NT2/D1 (cell line): ENCODE measurements around the gene EML6.

Experiments
- DNase-seq: peaks from one replicate; pipeline ENCODE4 v3.0.0-alpha.2; 2011; ENCODE audit warnings: low read depth, low spot score
- H3K27me3 ChIP-seq: 2 replicates; pipeline ENCODE4 v1.6.0; 2011; ENCODE audit warnings: mild to moderate bottlenecking; ENCODE audit not compliant: insufficient read length, insufficient read depth
- H3K36me3 ChIP-seq: 2 replicates; pipeline ENCODE4 v1.6.1; 2011; ENCODE audit warnings: mild to moderate bottlenecking, low read length, mixed read lengths; ENCODE audit not compliant: insufficient read depth, insufficient read length
- H3K4me1 ChIP-seq: 2 replicates; pipeline ENCODE4 v1.5.1; 2011; ENCODE audit not compliant: insufficient read depth, insufficient read length
- H3K4me3 ChIP-seq: 2 replicates; pipeline ENCODE4 v1.5.1; 2011; ENCODE audit warnings: low read depth; ENCODE audit not compliant: insufficient read length
- H3K9ac ChIP-seq: 2 replicates; pipeline ENCODE4 v1.6.0; 2011; ENCODE audit warnings: low read depth; ENCODE audit not compliant: insufficient read length
- H3K9me3 ChIP-seq: 2 replicates; pipeline ENCODE4 v1.5.1; 2011; ENCODE audit warnings: mild to moderate bottlenecking, low read length; ENCODE audit not compliant: insufficient read depth
- SUZ12 ChIP-seq: IDR thresholded peaks from 2 replicates; pipeline ENCODE4 v1.6.1; 2011; ENCODE audit not compliant: insufficient read length, insufficient read depth; ENCODE audit errors: extremely low read depth
- YY1 ChIP-seq: IDR thresholded peaks from 2 replicates; pipeline ENCODE4 v1.6.1; 2011; ENCODE audit not compliant: insufficient read length, insufficient read depth
- ZNF274 ChIP-seq: IDR thresholded peaks from 2 replicates; pipeline ENCODE4 v1.6.1; 2011; ENCODE audit warnings: mild to moderate bottlenecking, low read depth, low read length

The EML6 gene

GRCh38 chr2:54845514-54845913 is 122.1 kb downstream of the EML6 start:
- no peaks in the 10 kb centered on the region for H3K4me1 ChIP-seq
- H3K36me3 ChIP-seq, result no peaks in the 10 kb centered on the region
- TF ChIP-seq YY1 (no peak), ZNF274 (no peak), SUZ12 (no peak)
- no peak for DNase-seq
- H3K9me3 ChIP-seq, result no peaks in the 10 kb centered on the region
- H3K4me3 ChIP-seq, result no peak overlapping the region
- no peak overlapping the region for H3K9ac ChIP-seq
- H3K27me3 ChIP-seq, result no peaks in the 10 kb centered on the region

- Histone ChIP-seq H3K27me3 (no peaks in the 10 kb centered on the region), H3K36me3 (no peaks in the 10 kb centered on the region), H3K4me3 (no peak overlapping the region), H3K4me1 (no peaks in the 10 kb centered on the region), H3K9me3 (no peaks in the 10 kb centered on the region), H3K9ac (no peak overlapping the region)
- DNase-seq, result no peak
- TF ChIP-seq YY1, result no peak
- TF ChIP-seq ZNF274, result no peak
- no peak for TF ChIP-seq SUZ12
These were observed 127.0 kb downstream of the EML6 start for GRCh38 chr2:54850171-54851122.

GRCh38 chr2:54853616-54854310 is 130.3 kb downstream of the EML6 start:
- no peaks in the 10 kb centered on the region for H3K27me3 ChIP-seq
- no peak for DNase-seq
- no peaks in the 10 kb centered on the region for H3K36me3 ChIP-seq

GRCh38 chr2:54855434-54855833 is 132.0 kb downstream of the EML6 start:
- Histone ChIP-seq H3K4me1 (no peaks in the 10 kb centered on the region), H3K9ac (no peak overlapping the region), H3K36me3 (no peaks in the 10 kb centered on the region), H3K9me3 (no peaks in the 10 kb centered on the region), H3K4me3 (no peak overlapping the region), H3K27me3 (no peaks in the 10 kb centered on the region)
- DNase-seq, result no peak
- TF ChIP-seq ZNF274 (no peak), YY1 (no peak), SUZ12 (no peak)

More at GRCh38 chr2:54853616-54854310, 130.3 kb downstream of the EML6 start:
- TF ChIP-seq SUZ12 (no peak), ZNF274 (no peak), YY1 (no peak)
- no peak overlapping the region for H3K4me3 ChIP-seq
- H3K4me1 ChIP-seq, result no peaks in the 10 kb centered on the region
- no peak overlapping the region for H3K9ac ChIP-seq
- no peaks in the 10 kb centered on the region for H3K9me3 ChIP-seq

GRCh38 chr2:54858021-54858681 is 134.7 kb downstream of the EML6 start:
- Histone ChIP-seq H3K4me1 (no peaks in the 10 kb centered on the region), H3K9me3 (no peaks in the 10 kb centered on the region), H3K4me3 (no peak overlapping the region), H3K36me3 (no peaks in the 10 kb centered on the region), H3K27me3 (no peaks in the 10 kb centered on the region), H3K9ac (no peak overlapping the region)
- DNase-seq, result no peak
- no peak for TF ChIP-seq ZNF274
- no peak for TF ChIP-seq SUZ12
- no peak for TF ChIP-seq YY1

GRCh38 chr2:54859416-54859815 is 136.0 kb downstream of the EML6 start:
- H3K4me1 ChIP-seq, result no peaks in the 10 kb centered on the region
- H3K9me3 ChIP-seq, result no peaks in the 10 kb centered on the region
- no peaks in the 10 kb centered on the region for H3K27me3 ChIP-seq
- no peak for DNase-seq
- TF ChIP-seq ZNF274 (no peak), YY1 (no peak), SUZ12 (no peak)
- no peak overlapping the region for H3K4me3 ChIP-seq
- H3K36me3 ChIP-seq, result no peaks in the 10 kb centered on the region
- no peak overlapping the region for H3K9ac ChIP-seq

GRCh38 chr2:54859997-54860701 is 136.7 kb downstream of the EML6 start:
- Histone ChIP-seq H3K9ac (no peak overlapping the region), H3K4me3 (no peak overlapping the region), H3K9me3 (no peaks in the 10 kb centered on the region), H3K27me3 (no peaks in the 10 kb centered on the region), H3K4me1 (no peaks in the 10 kb centered on the region), H3K36me3 (no peaks in the 10 kb centered on the region)
- DNase-seq, result no peak
- TF ChIP-seq YY1, result no peak
- TF ChIP-seq SUZ12, result no peak
- no peak for TF ChIP-seq ZNF274
